Measurements from ENCODE around the gene TARM1.
"Not testable (repeated sequence)": the region's sequence is repeated elsewhere in the genome, so short reads cannot be mapped to it uniquely, and the experiment has no call there.

TARM1 gene

DNA sequence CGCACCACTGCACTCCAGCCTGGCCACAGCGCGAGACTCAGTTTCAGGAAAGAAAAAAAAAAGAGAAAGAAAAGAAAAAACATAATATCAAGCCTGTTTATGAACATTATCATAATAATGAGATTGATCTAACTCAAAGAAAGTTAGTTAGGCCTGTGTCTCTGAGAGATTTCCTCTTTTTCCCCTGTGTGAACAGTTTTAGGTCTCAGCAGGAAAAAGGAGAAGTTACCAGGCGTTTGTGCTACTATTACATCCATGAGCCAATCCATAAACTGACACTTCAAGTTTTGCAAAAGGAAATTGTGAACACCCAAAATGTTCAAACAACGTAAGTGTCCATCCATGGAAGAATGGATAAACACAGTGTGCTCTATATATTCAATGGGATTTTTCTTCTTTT, 3.8 kb downstream of the TARM1 start:
- Mint-ChIP-seq H3K4me3 (no peak overlapping the region), H3K36me3 (ENCODE audit: low read depth) (no peaks in the 10 kb centered on the region), H3K9me3 (peaks cover 5% of the 10 kb centered on the region)

DNA sequence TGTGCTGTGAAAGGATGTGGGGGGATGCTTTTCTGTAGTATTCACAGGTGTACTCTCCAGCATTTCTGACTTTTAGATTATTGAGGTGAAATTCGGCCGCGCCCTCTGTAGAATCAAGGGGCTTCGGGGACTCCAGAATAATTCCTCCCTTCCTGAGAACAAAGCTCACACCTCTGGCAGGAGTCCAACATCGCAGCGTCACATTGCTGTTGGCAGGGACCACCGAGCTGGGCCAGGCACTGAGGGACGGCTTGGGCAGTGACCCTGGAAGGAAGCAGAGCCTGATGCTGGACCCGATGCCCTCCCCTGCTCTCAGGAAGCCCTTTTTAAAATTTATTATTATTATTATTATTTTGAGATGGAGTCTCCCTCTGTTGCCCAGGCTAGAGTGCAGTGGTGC, 6.3 kb downstream of the TARM1 start:
- Mint-ChIP-seq H3K27ac (no peak overlapping the region), H3K36me3 (ENCODE audit: low read depth) (no peaks in the 10 kb centered on the region)

More for the DNA sequence above, 3.8 kb downstream of the TARM1 start:
- no peak for DNase-seq
- H3K27ac Mint-ChIP-seq = no peak overlapping the region
- H3K4me1 Mint-ChIP-seq (ENCODE audit: low read depth) = no peaks in the 10 kb centered on the region
- peaks cover 4% of the 10 kb centered on the region for H3K27me3 Mint-ChIP-seq

DNA sequence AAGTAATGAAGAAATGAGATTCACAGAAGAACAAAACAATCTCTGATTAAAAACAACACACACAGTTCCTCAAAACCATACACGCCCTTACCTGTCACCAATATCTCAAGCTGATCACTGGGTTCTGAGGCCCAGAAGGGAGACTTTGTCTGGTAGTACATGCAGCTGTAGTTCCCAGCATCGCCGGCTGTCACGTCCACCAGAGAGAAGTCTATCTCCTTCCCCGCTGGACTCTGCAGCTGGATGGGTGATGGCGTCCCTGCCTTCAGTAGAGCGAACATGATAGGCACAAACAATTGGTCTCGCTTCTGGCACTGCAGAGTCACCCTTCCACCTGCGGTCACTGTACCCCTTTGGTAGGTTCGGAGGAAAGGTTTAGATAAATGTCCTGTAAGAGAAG, 7.3 kb downstream of the TARM1 start:
- Mint-ChIP-seq H3K9me3 (no peaks in the 10 kb centered on the region), H3K4me3 (no peak overlapping the region), H3K36me3 (ENCODE audit: low read depth) (no peaks in the 10 kb centered on the region), H3K4me1 (ENCODE audit: low read depth) (no peaks in the 10 kb centered on the region), H3K27ac (no peak overlapping the region), H3K27me3 (peaks cover 5% of the 10 kb centered on the region)
- DNase-seq = no peak

More for the DNA sequence above, 6.3 kb downstream of the TARM1 start:
- Mint-ChIP-seq H3K4me3 (no peak overlapping the region), H3K4me1 (ENCODE audit: low read depth) (no peaks in the 10 kb centered on the region), H3K27me3 (no peaks in the 10 kb centered on the region), H3K9me3 (no peaks in the 10 kb centered on the region)
- no peak for DNase-seq

DNA sequence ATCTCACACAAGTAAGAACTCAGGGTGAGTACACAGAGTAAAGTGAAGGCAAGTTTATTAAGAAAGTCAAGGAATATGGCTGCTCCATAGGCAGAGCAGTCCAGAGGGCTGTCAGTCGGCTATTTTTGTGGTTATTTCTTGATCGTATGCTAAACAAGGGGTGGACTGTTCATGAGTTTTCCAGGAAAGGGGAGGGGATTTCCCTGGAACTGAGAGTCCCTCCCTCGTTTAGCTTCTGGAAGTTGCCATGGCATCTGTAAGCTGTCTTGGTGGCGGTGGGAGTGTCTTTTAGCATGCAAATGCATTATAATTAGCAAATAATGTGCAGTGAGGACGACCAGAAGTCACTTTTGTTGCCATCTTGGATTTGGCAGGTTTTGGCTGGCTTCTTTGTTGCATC, 11.7 kb downstream of the TARM1 start:
- no peaks in the 10 kb centered on the region for H3K4me1 Mint-ChIP-seq (ENCODE audit: low read depth)
- no peak for DNase-seq
- H3K27ac Mint-ChIP-seq = no peak overlapping the region
- no peak overlapping the region for H3K4me3 Mint-ChIP-seq
- no peaks in the 10 kb centered on the region for H3K36me3 Mint-ChIP-seq (ENCODE audit: low read depth)
- H3K9me3 Mint-ChIP-seq = no peaks in the 10 kb centered on the region
- H3K27me3 Mint-ChIP-seq = peaks cover 16% of the 10 kb centered on the region

DNA sequence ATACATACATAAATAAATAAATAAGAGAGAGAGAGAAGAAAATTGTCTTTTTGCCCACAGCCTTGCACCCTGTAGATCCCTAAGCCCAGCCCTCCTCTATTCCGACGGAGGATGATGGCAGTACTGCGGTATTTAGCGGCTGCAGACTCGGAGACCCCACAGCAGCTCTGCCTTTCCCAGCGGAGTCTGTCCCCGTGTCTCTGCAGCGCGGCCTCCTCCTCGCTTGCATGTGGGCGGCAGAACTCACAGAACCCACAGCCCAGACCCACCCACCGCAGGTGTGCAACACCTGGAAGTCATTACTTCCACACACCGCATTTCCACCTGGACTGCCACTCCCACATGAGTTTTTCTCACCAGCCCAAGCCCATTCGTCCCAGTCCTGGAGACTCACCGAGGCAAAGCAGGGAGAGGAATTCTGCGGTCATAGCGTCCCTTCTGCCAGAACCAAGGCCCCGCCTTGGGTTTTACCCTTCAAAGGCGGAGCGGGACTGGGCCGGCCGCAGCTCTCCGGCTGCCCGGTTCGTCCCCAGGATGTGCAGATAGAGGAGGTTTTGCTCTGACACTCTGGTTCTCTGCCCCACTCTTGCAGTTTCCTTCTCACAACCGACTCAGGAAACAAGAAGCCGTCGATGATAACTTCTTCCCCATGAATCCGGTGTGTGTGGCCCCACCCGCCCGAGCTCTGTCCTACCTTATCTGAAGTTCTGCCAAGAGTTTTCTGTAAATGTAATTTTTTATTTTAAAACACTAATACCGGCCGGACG, 17.6 kb downstream of the TARM1 start, which contains the start of gene VSTM1:
TSS of gene VSTM1 (minus strand) at position 548 of the 767 bp plus-strand sequence. CDS start at position 428, 120 bp downstream.
- Mint-ChIP-seq H3K9me3 (no peaks in the 10 kb centered on the region), H3K4me3 (no peak within 1 kb of the TSS), H3K36me3 (ENCODE audit: low read depth) (no peaks in the 10 kb centered on the region), H3K4me1 (ENCODE audit: low read depth) (no peaks in the 10 kb centered on the region), H3K27me3 (peaks cover 39% of the 10 kb centered on the region), H3K27ac (no peak within 1 kb of the TSS)
- no peak for DNase-seq

DNA sequence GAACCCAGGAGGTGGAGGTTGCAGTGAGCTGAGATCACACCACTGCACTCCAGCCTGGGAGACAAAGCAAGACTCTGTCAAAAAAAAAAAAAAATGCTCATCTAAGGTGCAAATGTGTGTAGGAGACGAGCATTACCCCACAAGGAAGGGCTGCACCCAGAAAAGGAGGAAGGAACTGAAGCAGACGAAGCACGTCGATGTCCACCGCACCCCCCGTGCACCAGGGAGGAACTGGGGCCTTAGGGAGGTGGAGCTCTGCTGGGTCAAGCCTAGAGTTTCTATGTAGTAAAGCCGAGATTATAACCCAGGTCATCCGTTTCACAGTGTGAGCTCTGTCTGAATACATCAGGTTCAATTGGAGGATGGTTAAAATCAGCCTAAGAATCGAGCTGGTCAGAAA, 18.5 kb downstream of the TARM1 start:
- H3K27me3 Mint-ChIP-seq = peaks cover 36% of the 10 kb centered on the region
- no peak overlapping the region for H3K4me3 Mint-ChIP-seq
- no peaks in the 10 kb centered on the region for H3K9me3 Mint-ChIP-seq
- no peak for DNase-seq
- H3K4me1 Mint-ChIP-seq (ENCODE audit: low read depth) = no peaks in the 10 kb centered on the region
- no peak overlapping the region for H3K27ac Mint-ChIP-seq
- H3K36me3 Mint-ChIP-seq (ENCODE audit: low read depth) = no peaks in the 10 kb centered on the region

DNA sequence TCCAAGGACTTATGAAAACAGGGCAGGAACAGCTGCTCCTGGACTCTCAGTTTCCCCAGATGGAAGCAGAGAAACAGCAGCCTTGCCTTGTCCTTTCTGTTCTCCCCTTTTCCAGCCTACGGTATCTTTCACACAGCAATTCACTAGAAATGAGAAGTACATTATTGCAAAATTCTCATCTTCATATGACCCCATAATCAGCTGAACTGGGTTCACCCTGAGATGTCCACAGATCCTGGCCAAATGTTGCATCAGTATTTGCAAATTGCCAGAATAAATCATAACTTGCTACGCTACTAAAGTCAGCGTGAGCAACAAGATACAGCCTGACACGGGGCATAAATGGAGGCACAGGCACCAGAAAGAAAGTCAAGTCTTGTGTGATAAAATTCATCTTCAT, 33.5 kb downstream of the TARM1 start:
- no peaks in the 10 kb centered on the region for H3K36me3 Mint-ChIP-seq (ENCODE audit: low read depth)
- H3K27ac Mint-ChIP-seq = no peak overlapping the region
- no peaks in the 10 kb centered on the region for H3K9me3 Mint-ChIP-seq
- H3K4me1 Mint-ChIP-seq (ENCODE audit: low read depth) = no peaks in the 10 kb centered on the region
- no peak for DNase-seq
- H3K27me3 Mint-ChIP-seq = peaks cover 32% of the 10 kb centered on the region
- no peak overlapping the region for H3K4me3 Mint-ChIP-seq

DNA sequence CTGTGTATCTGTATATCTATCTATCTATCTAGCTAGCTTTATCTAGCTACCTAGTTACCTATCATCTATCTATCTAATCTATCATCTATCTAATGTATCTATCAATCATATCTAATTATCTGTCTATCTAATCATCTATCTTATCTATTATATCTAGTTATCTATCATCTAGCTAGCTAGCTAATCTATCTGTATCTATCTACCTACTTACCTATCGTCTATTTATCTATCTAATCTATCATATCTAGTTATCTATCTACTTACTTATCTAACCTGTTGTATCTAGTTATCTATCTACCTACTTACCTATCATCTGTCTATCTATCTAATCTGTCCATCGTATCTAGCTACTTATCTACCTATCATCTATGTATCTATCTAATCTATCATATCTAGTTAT, 35.4 kb downstream of the TARM1 start:
- Mint-ChIP-seq H3K9me3 (no peaks in the 10 kb centered on the region), H3K27me3 (peaks cover 43% of the 10 kb centered on the region), H3K27ac (no peak overlapping the region), H3K4me3 (no peak overlapping the region), H3K4me1 (ENCODE audit: low read depth) (no peaks in the 10 kb centered on the region), H3K36me3 (ENCODE audit: low read depth) (no peaks in the 10 kb centered on the region)
- no peak for DNase-seq

DNA sequence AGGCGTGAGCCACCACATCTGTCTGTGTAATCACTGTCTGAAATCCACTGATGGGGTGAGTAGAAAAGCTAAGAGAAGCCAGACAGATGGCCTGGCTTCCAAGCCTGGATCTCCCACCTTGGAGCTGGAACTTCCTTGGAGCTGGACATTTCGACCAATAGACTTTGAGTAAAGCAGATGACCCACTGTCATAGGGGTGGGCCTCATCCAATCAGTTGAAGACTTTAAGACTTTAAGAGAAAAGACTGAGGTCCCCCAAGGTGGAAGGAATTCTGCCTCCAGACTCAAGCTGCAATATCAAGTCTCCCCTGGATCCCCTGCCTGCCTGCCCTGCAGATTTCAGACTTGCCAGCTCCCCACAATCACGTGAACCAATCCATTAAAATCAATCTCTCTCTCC, 38.2 kb downstream of the TARM1 start:
- H3K9me3 Mint-ChIP-seq = no peaks in the 10 kb centered on the region
- peaks cover 45% of the 10 kb centered on the region for H3K27me3 Mint-ChIP-seq
- no peak overlapping the region for H3K4me3 Mint-ChIP-seq
- H3K27ac Mint-ChIP-seq = no peak overlapping the region
- no peaks in the 10 kb centered on the region for H3K36me3 Mint-ChIP-seq (ENCODE audit: low read depth)
- no peak for DNase-seq
- no peaks in the 10 kb centered on the region for H3K4me1 Mint-ChIP-seq (ENCODE audit: low read depth)

DNA sequence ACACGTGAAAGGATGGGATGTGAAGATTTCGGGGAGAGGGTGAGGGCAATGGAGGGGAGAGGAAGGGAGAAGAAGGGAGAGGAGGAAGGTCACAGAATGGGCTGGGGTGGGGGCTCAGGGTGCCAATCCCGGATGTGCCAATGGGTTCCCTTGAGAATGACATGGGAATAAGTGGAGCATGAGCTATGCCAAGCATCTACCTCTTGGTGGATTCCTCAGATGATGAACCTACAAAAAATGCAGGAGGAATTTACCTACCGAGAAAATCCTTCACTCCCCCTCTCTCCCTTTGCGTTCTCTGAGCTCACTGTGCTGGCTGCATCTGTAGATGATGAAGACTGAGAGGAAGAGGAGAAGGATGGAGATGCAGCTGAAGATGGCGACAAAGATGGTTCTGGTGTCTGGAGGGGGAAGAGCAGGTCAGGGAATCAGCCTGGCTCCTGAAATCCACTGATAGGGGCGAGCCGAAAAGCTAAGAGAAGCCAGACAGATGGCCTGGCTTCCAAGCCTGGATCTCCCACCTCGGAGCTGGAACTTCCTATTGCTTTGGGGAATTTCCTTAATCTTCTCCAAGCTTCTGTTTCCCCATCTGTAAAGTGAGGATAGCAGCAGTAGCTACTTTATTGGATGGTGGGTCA, 39.1 kb downstream of the TARM1 start:
- no peaks in the 10 kb centered on the region for H3K4me1 Mint-ChIP-seq (ENCODE audit: low read depth)
- no peak for DNase-seq
- H3K27ac Mint-ChIP-seq = no peak overlapping the region
- peaks cover 40% of the 10 kb centered on the region for H3K27me3 Mint-ChIP-seq
- no peaks in the 10 kb centered on the region for H3K36me3 Mint-ChIP-seq (ENCODE audit: low read depth)
- no peaks in the 10 kb centered on the region for H3K9me3 Mint-ChIP-seq
- H3K4me3 Mint-ChIP-seq = no peak overlapping the region

DNA sequence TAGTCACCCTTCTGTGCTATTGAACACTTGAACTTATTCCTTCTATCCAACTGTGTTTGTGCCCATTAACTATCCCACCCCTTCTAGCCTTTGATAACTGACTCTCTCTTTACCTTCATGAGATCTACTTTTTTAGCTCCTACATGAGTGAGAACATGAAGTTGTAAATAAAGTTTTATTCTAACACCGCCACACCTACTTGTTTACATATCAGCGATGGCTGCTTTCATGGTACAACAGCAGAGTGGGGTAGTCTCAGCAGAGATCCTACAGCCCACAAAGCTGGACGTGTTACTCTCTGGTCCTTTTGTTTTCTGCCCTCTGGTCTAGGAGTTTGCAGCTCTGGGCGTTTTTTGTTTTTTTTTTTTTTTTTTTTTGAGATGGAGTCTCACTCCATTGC, 41.2 kb downstream of the TARM1 start:
- no peaks in the 10 kb centered on the region for H3K9me3 Mint-ChIP-seq
- H3K27ac Mint-ChIP-seq = no peak overlapping the region
- H3K4me1 Mint-ChIP-seq (ENCODE audit: low read depth) = no peaks in the 10 kb centered on the region
- H3K27me3 Mint-ChIP-seq = peaks cover 40% of the 10 kb centered on the region
- DNase-seq = no peak
- no peaks in the 10 kb centered on the region for H3K36me3 Mint-ChIP-seq (ENCODE audit: low read depth)
- H3K4me3 Mint-ChIP-seq = no peak overlapping the region

DNA sequence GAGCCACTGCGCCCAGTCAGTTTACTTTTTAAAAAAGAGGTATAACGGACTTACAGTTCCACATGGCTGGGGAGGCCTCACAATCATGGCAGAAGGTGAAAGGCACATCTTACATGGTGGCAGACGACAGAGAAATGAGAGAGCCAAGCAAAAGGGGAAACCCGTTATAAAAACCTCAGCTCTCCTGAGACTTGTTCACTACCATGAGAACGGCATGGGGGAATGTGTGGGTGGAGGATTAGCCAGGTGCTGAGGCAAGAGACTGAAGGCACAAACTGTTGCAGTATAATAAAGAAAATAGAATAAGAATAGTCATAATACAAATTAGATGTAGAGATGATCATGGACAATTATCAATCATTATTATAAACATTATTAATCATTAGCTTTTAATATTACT, 44.6 kb downstream of the TARM1 start:
- not testable (repeated sequence) for H3K9me3 Mint-ChIP-seq; DNase-seq; H3K36me3 Mint-ChIP-seq (ENCODE audit: low read depth); H3K4me1 Mint-ChIP-seq (ENCODE audit: low read depth); H3K27ac Mint-ChIP-seq; H3K4me3 Mint-ChIP-seq
- H3K27me3 Mint-ChIP-seq = peaks cover 34% of the 10 kb centered on the region

DNA sequence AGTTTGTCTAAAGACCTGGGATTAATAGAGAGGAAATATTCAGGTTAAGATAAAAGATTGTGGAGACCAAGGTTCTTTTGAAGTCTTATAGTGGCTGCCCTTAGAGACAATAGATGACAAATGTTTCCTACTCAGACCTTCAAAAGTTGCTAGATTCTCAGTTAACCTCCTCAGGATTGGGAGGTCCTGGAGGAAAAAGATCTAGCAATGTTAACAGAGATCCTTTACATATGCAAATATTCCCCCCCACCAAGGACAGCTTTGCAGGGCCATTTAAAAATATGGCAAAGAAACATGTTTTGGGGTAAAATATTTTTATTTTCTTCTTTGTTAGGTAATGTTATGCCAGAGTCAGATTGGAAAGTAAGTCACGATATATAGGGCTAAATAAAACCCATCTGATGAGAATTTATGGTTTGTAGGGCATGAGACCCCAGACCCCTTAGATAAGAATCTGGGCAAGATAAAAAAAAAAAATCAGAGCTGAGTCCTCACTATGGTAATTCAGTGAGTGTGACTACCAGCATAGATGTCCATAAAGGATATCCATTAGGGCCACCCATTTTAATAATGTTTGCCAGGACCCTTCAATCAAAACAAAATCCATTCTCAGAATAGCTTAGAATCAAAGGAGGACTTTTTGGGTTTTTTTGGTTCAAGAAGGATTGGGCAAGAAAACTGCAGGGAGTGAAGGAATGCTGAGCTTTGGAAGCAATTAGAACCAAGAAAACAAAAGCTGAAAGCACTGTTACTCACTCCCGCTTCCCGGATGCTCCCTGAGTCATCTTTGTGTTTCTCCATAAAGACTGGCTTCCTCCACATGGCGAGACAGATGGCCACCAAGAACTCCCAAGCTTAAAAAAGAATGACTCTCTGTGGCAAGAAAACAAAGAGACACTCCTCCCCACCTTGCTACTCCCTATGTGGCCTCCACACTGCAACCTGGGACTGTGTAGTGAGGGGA, 45.7 kb downstream of the TARM1 start:
- H3K9me3 Mint-ChIP-seq = no peaks in the 10 kb centered on the region
- no peaks in the 10 kb centered on the region for H3K36me3 Mint-ChIP-seq (ENCODE audit: low read depth)
- no peak overlapping the region for H3K4me3 Mint-ChIP-seq
- H3K4me1 Mint-ChIP-seq (ENCODE audit: low read depth) = no peaks in the 10 kb centered on the region
- H3K27ac Mint-ChIP-seq = no peak overlapping the region
- peaks cover 39% of the 10 kb centered on the region for H3K27me3 Mint-ChIP-seq
- DNase-seq = no peak

DNA sequence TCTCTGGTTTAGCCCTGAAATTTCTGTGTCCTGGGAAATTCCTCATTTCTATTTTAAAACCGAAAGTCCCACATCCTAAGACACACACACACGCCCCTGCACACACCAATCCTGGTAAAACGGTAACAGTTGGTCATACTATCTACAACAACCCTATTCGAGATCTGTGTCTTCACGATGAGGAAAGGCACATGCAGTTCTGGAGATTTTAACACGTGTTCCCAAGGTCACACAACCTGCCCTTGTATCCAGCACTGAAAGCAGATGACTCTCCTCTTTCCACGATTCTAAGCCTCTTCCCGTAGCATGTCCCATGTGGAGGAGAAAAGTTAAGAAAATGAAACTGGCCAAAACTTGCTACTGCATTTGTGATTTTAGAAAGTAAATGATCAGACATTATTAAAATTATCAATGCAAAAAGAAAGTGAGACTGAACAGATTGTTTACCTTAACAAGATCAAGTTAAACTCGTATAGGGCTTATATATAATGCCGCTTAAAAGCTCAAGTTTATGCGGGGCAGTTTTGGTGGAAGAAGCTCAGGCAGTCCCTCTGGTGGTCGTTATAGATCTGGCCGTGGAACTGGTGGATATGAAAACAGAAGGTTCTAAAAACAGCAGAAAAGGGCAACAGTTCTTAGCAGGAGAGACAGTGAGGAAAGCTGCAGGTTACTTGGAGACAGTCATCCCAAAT, 50.1 kb downstream of the TARM1 start:
- DNase-seq = no peak
- Mint-ChIP-seq H3K36me3 (ENCODE audit: low read depth) (no peaks in the 10 kb centered on the region), H3K4me1 (ENCODE audit: low read depth) (no peaks in the 10 kb centered on the region), H3K4me3 (no peak overlapping the region), H3K27ac (no peak overlapping the region), H3K27me3 (peaks cover 50% of the 10 kb centered on the region), H3K9me3 (no peaks in the 10 kb centered on the region)

Measured in activated T-cell treated with anti-CD3 and anti-CD28 coated beads, Interleukin-2, amount 50 U/mL, for 24 hours (primary cell).